GM21529 (cell line): ENCODE results near the gene SLC25A47.
"Not testable (repeated sequence)": the region's sequence is repeated elsewhere in the genome, so short reads cannot be mapped to it uniquely, and the experiment has no call there.

Experiments
- ATAC-seq: cut with Tn5 transposase; IDR thresholded peaks from one replicate; pipeline ENCODE4 v1.9.1; 2021; ENCODE audit not compliant: unreplicated experiment

Gene SLC25A47

DNA sequence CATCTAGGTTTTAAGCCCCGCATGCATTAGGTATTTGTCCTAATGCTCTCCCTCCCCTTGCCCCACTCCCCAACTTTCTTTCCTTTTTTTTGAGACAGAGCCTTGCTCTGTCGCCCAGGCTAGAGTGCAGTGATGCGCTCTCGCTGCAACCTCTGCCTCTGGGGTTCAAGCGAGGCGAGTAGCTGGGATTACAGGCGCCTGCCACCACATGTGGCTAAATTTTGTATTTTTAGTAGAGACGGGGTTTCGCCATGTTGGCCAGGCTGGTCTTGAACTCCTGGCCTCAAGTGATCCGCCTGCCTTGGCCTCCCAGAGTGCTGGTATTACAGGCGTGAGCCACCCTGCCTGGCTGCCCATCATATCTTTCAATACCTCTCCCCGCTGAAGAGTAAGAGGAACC lies 19.7 kb downstream of the SLC25A47 start:
- not testable (repeated sequence) for ATAC-seq

DNA sequence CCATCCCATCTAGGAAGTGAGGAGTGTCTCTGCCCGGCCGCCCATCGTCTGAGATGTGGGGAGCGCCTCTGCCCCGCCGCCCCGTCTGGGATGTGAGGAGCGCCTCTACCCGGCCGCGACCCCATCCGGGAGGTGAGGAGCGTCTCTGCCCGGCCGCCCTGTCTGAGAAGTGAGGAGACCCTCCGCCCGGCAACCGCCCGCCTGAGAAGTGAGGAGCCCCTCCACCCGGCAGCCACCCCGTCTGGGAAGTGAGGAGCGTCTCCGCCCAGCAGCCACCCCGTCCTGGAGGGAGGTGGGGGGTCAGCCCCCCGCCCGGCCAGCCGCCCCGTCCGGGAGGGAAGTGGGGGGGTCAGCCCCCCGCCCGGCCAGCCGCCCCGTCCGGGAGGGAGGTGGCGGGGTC lies 21.5 kb downstream of the SLC25A47 start:
- ATAC-seq, result not testable (repeated sequence)

DNA sequence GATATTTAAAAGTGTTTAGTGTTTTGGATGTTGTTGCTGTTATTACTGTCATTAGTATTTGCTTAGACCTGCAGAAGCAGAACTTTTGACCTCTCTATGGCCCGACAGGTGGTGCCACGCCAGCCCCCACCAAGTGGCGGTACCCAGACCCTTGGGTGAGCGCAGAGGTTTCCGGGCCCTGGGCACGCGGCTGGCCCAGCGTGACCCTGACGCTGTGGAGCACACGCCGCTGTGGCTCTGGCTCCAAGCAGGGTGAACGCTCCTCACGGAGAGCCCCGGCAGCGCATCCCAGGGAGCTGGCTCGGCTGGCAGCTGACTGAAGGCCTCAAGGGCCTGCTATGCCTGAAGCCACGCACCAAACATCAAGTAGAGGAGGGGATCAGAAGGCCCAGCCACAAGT lies 22.6 kb downstream of the SLC25A47 start:
- no peak for ATAC-seq

DNA sequence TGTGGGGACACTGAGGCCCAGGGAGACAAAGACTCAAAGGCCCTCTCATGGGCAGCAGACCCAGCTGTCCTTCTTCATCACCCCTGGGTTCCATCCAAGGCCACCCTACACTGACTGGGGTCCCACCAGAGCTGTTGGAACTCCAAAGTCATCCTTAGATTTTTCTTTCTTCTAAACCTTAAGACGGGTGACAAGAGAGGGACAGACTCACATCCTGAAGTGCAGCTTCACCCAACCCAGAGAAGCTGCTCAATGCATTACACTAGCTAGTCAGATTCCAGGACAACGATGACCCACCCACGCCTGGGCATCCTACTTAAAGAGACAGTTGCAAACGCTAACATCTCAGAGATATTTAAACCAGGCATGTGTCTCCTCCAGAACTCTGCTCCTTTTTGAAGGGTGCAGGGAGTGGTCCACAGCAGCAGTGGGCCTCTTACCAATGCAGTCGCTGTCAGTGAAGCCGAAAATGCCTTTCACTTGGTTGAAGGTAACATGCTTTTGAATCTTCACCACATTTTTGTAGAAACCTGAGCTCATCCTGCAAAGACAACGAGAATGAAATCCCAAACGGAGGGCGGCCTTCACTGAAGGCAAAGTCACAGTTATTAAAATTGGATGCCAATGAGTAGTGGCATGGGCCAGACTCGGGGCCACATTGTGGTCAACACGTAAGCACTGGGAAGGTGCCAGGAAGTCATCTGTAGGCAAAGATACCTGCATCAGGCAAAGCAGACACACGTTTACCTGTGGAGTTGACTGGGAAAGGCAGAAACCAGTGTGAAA lies 23.4 kb downstream of the SLC25A47 start:
- no peak for ATAC-seq

DNA sequence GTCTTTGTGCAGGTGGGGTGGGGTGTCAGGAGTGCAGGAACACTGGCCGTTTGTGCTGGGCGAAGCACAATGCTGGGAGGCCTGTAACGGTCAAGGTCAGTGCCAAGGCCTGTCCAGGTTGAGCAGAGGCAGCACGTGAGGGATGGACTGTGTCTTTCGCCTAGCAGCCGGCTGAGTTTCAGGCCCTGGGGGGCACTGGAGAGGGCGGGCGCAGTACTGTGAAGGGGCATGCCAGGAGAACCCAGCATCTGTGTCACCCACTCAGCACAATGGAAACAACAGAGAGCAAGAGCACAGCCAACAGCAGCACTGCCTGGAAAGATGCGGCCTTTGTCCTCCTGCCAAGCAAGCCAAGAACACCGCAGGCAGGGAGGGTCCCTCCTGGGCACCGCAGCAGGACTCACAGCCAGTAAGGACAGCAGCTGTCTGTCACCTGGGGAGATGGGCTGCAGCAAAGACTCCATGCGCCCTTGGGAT lies 25.2 kb downstream of the SLC25A47 start:
- ATAC-seq, result no peak

DNA sequence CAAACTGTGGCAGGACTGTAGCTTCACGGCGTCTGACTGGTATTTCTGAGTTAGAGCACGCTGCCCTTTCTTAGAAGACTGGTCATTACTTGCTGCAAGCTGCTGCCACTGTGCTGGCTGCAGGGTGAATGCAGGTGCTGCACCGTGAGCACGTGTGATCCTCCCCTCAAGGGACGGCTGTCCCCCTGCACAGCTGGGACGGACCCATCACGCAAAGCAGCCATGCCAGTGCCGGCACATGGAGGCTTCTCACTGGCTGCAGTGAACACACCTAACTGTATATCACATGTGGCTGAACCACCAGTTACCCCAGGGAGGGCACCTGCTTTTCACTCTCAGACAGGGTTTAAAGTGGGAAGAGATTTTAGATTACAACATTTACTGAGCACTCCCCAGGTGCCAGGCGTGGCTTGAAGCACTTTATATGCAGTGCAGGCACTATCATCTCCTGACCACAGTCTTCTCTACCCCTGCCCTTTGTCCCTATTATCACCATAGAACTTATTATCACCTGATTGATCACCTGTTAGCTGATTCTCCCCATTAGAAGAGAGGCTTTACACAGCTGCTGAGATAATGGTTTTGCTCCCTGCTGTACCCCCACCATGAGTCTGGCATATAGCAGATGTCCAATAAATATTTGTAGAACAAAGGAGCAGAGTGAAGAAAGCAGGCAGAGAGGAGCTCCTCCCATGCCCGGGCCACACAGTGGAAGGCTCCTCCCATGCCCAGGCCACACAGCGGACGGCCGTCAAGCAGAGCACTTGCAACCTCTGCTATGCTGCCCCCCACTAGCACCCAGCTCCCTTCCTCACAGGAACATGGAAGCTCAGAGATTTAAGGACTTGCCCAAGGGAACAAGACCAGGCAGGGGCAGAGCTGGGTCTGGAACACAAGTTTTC lies 25.9 kb downstream of the SLC25A47 start:
- no peak for ATAC-seq

DNA sequence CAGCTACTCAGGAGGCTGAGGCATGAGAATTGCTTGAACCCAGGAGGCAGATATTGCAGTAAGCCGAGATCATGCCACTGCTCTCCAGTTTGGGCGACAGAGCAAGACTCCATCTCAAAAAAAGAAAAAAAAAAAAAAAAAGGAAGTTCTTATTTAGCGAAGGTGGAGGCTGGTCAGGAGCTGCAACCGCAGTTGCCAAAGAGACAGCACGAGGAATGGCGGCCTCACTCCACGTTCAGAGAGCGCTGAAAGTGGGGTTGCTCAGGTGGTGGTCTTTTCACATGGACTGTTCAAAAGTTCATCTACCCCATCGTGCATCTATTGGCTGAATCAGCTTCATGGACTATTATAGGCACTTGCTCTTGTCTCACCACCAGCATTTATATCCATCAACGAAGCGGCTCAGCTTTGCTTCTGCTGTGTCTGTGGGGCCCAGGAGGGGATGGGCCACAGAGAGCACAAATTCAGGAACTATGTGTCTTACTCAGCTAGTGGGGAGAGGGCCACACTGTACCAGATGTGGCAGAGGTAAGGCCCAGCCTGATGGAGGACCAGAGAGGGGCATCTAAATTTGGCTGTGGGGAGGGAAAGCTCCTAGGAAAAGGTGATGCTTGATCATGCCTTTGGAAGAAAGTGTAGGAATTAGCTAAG lies 27.3 kb downstream of the SLC25A47 start:
- ATAC-seq, result no peak

DNA sequence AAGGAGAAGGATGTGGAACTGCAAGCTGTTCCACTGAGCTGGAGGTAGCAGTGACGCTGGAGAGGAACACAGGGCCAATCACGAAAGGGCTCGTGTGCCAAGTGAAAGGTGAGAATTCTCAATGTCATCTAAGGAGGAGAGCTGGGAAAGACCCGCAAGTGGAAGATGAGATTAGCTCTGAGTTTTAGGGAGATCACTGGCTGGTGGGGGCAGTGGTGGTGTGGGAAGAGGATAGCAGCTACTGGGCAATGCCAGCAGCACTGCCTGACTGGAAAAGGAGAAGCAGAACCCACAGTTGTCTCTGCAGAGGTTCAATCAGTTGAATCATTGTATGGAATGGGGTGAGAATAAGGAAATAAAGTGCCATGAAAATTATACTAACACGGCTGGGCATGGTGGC lies 27.8 kb downstream of the SLC25A47 start:
- no peak for ATAC-seq

DNA sequence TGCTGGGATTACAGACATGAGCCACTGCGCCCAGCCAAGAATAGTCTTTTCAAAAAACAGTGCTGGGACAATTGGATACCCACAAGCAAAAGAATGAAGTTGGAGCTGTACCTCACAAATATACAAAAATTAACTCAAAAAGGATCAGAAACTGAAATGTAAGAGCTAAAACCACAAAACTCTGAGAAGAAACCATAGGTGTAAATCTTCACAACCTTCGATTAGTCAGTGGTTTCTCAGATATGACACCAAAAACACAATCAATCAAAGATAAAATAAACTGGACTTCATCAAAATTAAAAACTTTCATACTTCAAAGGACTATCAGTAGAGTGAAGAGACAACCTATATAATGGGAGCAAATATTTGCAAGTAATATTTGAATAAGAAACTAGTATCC lies 35.3 kb downstream of the SLC25A47 start:
- no peak for ATAC-seq

DNA sequence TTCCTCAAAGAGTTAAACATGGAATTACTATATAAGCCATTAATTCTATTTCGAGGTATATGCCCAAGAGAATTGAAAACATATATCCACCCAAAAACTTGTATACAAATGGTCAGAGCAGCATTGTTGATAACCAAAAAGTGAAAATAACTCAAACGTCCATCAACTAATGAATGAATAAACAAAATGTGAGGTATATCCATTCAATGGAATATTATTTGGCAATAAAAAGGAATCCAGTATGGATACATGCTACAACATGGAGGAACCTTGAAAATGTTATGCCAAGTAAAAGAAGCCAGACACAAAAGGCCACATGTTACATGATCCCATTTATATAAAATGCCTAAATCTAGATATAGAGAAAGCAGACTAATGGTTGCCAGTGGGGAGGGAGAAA lies 36.0 kb downstream of the SLC25A47 start:
- no peak for ATAC-seq

DNA sequence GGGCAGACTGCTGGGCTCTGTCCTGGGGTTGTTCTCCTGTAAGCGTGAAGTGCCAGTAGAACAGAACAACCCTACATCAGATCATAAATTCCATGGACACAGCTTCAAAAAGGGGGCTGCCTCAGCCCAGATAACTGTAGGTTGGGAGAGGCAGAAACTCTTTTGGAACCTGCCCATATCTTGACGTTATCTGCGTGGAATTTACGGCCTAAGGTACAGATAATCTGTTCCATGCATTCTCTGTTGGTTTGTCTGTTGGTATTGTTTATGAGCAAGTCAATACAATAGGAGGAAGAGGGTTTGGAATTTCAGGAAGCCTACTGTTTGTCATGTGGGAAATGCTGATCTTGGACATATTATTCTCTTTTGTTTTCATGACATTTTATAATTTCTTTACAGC lies 36.7 kb downstream of the SLC25A47 start:
- no peak for ATAC-seq

DNA sequence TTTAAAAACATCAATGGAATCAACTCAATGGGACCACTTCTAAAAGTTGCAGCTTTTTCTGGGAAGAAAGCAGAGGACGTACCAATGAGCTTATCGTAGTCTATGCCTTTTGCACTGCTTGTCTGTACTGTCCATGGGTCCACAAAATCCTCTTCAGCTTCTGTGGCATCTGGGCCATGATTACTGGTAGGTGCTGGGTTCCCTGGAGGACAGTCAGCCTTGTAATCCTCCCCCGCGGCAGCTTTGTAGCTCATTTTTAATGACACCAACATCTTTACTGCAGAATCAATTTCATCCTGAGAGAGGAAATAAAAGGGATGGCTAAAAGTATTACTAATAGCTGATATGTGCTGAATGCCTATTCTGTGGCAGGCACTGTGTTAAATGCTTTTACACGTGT lies 38.5 kb downstream of the SLC25A47 start:
- no peak for ATAC-seq

DNA sequence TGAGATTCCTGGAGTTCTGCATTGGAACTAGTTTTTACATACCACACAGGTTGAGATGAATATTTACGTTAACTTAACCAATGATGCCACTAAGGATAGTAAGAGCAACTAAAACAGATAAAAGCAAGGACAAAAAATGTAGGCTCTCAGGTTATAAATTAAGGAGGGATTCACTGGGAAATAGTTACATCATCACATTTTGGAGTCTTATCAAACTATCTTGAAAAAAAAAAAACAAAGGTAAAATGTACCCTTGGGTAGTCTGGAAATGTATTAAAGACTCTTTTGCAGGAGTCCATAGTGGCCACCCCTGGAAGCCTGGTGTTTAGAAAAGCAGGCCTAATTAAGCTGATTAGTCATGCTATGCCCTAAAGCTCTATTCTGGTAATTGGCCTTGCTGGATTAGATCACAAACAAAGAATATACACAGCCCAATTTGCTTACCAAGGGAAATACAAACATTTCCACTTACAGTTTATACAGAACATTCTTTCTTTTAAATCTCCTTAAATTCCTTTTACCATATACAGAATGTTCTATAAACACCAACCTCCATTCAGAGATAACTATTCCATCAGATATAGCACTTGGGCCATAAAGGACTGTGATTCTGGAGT lies 39.3 kb downstream of the SLC25A47 start:
- ATAC-seq, result no peak

DNA sequence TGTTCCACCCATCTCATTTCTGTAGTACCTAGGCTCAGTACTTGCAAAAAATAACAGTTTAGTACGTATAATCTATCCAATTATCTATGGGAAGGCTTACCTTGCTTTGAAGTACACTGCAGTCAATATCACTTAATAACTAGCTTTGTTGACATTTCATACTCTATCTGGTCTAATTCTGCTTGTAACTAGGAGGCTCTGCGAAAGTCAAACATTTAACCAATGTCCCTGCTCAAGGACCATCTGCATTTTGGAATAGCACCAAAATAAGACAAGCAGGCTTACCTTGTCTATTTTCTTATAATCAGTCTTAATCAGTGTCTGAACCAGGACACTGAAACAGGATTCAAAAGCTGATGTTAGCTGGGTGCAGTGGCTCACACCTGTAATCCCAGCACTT lies 39.9 kb downstream of the SLC25A47 start:
- no peak for ATAC-seq

DNA sequence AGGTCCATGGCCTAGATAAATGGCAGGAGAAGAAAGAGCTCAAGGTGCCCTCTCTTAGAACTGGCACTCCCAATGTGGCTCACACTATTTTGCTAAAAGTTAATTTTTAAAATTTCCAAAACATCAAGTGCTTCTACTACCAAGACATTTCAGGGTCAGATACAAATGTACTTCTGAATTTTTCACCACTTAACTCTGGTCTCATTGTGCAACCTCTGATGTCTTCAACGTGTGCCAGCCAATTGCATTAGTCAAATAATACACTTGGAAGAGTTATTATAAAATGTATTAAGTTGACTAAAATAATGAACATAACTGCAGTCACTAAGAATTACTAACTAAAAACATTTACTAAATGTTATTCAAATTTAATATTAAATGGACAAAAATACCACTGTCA lies 41.3 kb downstream of the SLC25A47 start:
- no peak for ATAC-seq

DNA sequence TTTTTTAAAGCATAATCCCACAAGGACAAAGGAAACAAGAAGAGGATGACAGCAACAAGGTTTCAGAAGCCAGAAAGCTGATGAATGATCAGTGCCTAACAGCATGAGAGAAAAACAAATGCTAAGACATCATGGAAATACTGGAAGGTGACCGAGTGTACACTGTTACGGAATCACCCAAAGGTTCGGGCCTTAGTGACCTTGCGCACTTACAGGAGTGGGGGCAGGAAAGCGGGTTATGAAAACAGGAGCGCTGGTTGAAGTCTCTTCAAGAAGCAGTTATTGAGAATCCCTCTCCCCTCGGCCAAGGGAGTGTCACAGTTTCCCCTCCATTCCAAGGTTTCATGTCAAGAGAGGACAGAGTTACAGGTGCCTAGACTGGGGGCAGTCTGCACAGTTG lies 42.6 kb downstream of the SLC25A47 start:
- no peak for ATAC-seq

DNA sequence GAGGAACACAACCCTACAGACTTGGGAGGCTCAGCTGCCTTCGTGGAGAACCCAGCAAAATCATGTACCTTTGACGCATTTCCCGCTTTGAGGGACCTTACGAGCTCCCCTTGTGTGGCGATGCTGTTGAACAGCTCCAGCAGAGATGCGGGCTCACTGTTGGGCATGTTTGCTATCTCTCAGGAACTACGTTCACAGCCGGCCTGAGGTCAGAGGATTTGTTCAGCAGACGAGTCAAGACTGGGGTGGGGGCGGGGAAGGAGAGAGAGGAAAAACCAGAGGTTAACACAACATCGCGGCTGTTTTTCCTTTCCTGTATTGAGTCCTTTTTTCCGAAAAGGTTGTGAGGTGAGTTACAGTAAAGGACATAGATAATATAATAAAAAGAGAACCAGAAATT lies 45.9 kb downstream of the SLC25A47 start:
- no peak for ATAC-seq

DNA sequence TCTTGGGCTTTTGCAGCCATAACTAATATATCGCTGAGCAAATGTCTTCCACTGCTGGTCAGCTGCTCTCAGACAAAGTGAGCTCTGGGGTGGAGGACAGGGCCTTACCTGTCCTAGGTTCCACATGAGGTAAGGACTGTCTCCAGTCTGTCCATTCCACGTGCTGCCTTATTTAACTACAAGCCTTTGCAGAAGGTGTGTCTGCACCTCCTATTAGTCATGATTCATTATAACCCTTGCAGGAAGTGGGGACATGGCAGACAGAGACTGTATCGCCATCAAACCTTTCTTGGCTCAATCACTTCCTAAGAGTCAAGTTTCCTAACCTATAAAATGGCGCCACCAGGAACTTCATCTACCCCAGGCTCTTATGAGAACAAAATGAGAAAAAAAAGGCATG lies 46.9 kb downstream of the SLC25A47 start:
- ATAC-seq, result no peak

DNA sequence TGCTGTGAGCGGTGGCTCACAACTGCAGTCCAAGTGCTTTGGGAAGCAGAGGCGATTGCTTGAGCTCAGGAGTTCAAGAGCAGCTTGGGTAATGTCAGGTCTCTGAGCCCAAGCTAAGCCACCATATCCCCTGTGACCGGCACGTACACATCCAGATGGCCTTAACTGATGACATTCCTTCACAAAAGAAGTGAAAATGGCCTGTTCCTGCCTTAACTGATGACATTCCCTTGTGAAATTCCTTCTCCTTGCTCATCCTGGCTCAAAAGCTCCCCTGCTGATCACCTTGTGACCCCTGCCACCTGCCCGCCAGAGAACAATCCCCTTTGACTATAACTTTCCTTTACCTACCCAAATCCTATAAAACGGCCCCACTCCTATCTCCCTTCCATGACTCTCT lies 48.6 kb downstream of the SLC25A47 start:
- ATAC-seq, result no peak

DNA sequence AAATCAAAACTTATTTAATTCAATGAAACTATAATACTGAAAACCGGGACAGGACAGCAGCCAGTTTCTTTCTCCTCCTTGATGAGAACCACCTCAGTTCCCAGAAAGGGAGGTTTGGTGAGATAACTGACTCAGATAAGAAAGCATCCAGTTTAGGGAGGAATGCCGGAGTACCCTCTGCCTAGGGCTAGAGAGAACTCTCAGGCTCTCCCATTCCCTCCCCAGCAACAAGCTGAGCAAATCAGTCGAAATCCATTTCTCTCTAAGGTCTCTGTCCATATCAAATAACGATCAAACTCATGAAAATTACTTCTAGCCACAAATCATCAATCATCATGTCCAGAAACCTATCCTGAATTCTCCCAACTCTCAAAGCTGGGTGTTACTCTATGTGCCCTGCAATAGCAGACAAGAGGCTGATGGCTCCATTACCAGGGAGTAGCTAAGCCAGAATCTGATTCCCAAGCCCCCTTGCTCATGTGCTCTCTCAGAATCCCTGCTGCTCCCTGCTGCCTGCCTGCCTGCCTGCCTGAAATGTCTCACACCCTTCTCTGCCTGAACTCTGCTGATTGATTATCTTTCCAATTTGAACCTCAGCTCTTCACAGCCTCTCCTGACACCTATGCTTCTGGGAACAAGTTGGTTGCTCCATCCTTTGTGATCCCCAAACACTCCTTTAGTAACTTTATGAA lies 49.4 kb downstream of the SLC25A47 start:
- ATAC-seq, result no peak

DNA sequence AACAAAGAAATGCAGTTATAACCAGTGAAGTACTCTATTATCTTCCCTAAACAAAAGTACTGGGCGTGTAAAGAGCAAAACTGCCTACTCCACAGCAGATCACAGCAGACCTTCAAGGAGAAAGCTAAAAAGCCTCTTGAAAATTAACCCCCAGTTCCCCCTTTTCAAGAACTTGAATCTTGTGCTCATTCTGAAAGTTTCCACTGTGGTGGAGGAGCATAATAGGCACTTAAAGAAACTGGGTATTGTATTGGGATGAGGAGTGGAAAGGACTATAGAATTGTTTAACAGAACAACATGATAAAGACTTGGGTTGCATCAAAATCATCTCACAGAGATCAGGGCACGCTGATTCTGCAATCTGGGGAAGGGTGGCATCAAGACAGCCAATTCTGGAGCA lies 51.1 kb downstream of the SLC25A47 start:
- ATAC-seq, result no peak
